Neural crest cell (in vitro differentiated cells): ENCODE results near the gene GUCY1A2. TPM values are rescaled to one million over a fixed set of nuclear protein-coding genes. Genes with fewer than 3 reads are reported as not detected.
"Not testable (repeated sequence)": the region's sequence is repeated elsewhere in the genome, so short reads cannot be mapped to it uniquely, and the experiment has no call there.

Source experiments
- DNase-seq: peaks from one replicate; pipeline ENCODE4 v3.0.0; 2021; ENCODE audit warnings: low read depth, mixed read lengths, low spot score
- H3K27ac Mint-ChIP-seq: one replicate; pipeline ENCODE4 v1.8.0; 2021; ENCODE audit warnings: mild to moderate bottlenecking, mixed read lengths; ENCODE audit not compliant: unreplicated experiment
- H3K27me3 Mint-ChIP-seq: 2 replicates; pipeline ENCODE4 v1.8.0; 2021; ENCODE audit warnings: low read depth, mild to moderate bottlenecking, mixed read lengths
- H3K36me3 Mint-ChIP-seq: 2 replicates; pipeline ENCODE4 v1.8.0; 2021; ENCODE audit warnings: low read depth, mild to moderate bottlenecking, mixed read lengths
- H3K4me1 Mint-ChIP-seq: 2 replicates; pipeline ENCODE4 v1.8.0; 2021; ENCODE audit warnings: mixed read lengths
- H3K4me3 Mint-ChIP-seq: one replicate; pipeline ENCODE4 v1.8.0; 2021; ENCODE audit warnings: mild to moderate bottlenecking, mixed read lengths
- H3K9me3 Mint-ChIP-seq: 2 replicates; pipeline ENCODE4 v1.8.0; 2021; ENCODE audit warnings: mixed read lengths
- total RNA-seq: library from RNA; stranded (reverse); gene quantifications from 2 replicates; pipeline ENCODE4 v1.2.1, GENCODE V29; 2021
- TF ChIP-seq, protein P1 (sequence below): fragments of 200-600 bp; sonication (generic); conservative IDR thresholded peaks from 2 replicates; pipeline ENCODE4 v1.5.0; 2021; ENCODE audit warnings: antibody characterized with exemption, mild to moderate bottlenecking

The GUCY1A2 gene
- total RNA-seq, 1 donor from 2014 or later, result 4.0 TPM

DNA sequence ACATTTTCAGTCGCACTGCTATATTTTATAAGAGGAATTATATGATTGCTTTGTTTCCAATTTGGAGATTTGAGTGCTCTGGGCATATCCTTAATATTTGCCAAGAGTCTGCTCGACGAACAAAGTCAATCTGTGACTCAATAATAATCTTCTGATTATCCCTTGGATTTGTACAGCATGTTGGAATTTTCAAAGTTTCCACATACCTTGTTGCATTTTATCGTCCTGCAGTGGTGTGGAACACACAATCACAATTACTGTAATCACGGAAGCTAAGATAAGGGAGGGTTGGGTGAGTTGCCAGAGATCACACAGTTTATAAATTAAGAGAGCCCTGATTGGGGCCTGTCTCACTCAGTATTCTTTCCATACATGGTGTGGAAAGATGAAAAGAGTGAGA, 189.3 kb downstream of the GUCY1A2 start:
- Mint-ChIP-seq H3K9me3 (peaks cover 3% of the 10 kb centered on the region), H3K27me3 (no peaks in the 10 kb centered on the region), H3K36me3 (no peaks in the 10 kb centered on the region), H3K4me1 (no peaks in the 10 kb centered on the region), H3K27ac (no peak overlapping the region), H3K4me3 (no peak overlapping the region)
- DNase-seq, result no peak
- TF ChIP-seq, protein P1, sequence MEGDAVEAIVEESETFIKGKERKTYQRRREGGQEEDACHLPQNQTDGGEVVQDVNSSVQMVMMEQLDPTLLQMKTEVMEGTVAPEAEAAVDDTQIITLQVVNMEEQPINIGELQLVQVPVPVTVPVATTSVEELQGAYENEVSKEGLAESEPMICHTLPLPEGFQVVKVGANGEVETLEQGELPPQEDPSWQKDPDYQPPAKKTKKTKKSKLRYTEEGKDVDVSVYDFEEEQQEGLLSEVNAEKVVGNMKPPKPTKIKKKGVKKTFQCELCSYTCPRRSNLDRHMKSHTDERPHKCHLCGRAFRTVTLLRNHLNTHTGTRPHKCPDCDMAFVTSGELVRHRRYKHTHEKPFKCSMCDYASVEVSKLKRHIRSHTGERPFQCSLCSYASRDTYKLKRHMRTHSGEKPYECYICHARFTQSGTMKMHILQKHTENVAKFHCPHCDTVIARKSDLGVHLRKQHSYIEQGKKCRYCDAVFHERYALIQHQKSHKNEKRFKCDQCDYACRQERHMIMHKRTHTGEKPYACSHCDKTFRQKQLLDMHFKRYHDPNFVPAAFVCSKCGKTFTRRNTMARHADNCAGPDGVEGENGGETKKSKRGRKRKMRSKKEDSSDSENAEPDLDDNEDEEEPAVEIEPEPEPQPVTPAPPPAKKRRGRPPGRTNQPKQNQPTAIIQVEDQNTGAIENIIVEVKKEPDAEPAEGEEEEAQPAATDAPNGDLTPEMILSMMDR, result no peak

DNA sequence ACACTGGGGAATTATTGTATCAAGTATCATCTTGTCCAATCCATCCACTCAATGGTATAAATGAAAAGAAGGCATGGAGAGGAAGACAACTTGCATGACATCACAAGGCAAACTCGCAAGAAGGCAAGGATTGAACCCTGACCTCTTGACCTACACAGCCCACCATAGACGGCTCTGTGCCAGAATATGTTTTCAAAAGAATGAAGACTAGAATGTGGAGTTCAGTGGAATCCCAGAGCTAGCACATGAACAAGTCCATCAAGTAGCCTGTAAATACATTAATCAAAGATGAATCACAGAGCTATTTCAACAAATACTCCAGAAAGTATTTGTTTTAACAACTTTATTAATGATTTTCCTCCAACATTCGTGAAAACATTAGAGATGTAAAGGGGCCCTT, 189.7 kb downstream of the GUCY1A2 start:
- no peaks in the 10 kb centered on the region for H3K27me3 Mint-ChIP-seq
- TF ChIP-seq, protein P1, result no peak
- no peak overlapping the region for H3K4me3 Mint-ChIP-seq
- no peak overlapping the region for H3K27ac Mint-ChIP-seq
- H3K36me3 Mint-ChIP-seq, result no peaks in the 10 kb centered on the region
- no peak for DNase-seq
- no peaks in the 10 kb centered on the region for H3K4me1 Mint-ChIP-seq
- H3K9me3 Mint-ChIP-seq, result peaks cover 3% of the 10 kb centered on the region

DNA sequence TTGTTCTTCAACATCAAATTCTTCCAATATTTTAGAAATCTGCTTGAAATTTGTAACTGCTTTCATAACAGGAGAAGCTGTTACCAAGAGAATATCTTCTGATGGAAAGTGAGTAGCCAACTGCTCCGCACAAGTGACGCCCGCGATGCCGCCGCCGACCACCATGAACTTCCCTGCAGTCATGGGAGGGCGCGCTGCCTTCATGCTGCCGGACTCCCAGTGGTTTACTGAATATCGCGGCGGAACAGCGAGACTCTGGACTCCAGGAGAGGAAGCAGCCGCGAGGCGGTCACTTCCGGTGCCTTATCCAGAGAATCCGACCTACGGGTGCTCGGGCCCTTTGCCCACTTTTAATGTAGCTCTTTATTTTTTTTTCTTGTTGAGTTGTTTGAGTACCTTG, 190.6 kb downstream of the GUCY1A2 start:
- Mint-ChIP-seq H3K9me3 (peaks cover 3% of the 10 kb centered on the region), H3K4me1 (no peaks in the 10 kb centered on the region), H3K27ac (no peak overlapping the region), H3K36me3 (no peaks in the 10 kb centered on the region), H3K4me3 (no peak overlapping the region), H3K27me3 (no peaks in the 10 kb centered on the region)
- DNase-seq, result no peak
- TF ChIP-seq, protein P1, result no peak

DNA sequence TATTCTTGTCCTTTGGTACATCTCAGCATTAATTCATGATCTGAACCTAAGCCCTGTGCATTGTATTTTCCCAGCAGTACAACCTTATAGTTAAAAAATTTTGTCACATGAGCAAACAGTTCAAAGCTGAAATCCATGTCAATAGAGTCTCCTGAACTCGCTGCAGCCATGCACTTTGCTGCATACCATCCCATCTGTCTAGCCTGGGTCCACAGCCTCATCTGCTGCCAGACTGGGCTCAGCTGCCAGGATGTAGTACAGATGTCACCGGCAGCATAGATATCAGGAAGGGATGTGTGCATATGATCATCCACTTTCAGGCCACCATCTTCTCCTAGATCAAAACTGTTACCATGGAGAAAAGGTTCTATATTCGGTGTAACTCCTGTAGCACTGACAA, 191.7 kb downstream of the GUCY1A2 start:
- not testable (repeated sequence) for H3K4me1 Mint-ChIP-seq, H3K27ac Mint-ChIP-seq, H3K9me3 Mint-ChIP-seq, H3K27me3 Mint-ChIP-seq, H3K4me3 Mint-ChIP-seq, H3K36me3 Mint-ChIP-seq, DNase-seq

DNA sequence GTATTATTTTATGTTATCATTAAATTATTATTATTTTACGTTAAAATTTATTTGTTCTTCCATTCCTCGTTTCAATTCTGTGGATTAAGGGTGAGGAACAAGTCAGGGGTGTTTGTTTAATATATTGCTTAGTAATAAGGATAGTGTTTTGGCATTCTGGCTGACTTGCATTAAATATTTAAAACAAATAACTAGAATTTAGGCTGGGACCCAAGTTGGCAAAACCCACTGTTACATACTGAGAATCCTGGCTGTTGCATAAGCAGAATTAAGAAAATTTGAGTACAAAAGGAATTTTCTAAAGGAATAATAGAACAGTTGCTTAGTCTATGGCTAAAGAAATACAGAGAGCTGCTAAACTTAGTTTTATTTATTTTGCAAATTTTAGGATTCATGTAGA, 196.4 kb downstream of the GUCY1A2 start:
- no peaks in the 10 kb centered on the region for H3K36me3 Mint-ChIP-seq
- no peaks in the 10 kb centered on the region for H3K9me3 Mint-ChIP-seq
- no peak overlapping the region for H3K4me3 Mint-ChIP-seq
- H3K27ac Mint-ChIP-seq, result no peak overlapping the region
- TF ChIP-seq, protein P1, result no peak
- H3K27me3 Mint-ChIP-seq, result no peaks in the 10 kb centered on the region
- no peaks in the 10 kb centered on the region for H3K4me1 Mint-ChIP-seq
- DNase-seq, result no peak

DNA sequence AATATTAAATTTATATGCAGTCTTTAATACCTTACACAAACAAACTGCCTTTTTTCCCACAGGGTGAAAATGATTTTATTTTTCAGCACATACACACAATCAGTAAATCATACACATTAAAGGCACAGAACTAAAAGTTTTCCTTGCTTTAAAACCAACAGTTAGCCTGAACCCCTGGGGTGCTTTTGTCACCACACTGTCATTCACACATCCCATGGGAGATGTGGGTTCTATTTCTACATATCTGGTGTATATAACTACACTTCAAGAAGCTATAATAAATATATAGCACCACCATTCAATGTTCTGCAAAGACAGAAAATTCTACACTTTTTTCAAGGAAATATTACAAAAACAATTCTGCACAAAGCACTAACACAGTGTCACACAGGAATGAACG, 197.0 kb downstream of the GUCY1A2 start:
- TF ChIP-seq, protein P1, result no peak
- H3K9me3 Mint-ChIP-seq, result no peaks in the 10 kb centered on the region
- H3K4me3 Mint-ChIP-seq, result no peak overlapping the region
- no peaks in the 10 kb centered on the region for H3K27me3 Mint-ChIP-seq
- H3K36me3 Mint-ChIP-seq, result no peaks in the 10 kb centered on the region
- no peak for DNase-seq
- no peak overlapping the region for H3K27ac Mint-ChIP-seq
- H3K4me1 Mint-ChIP-seq, result no peaks in the 10 kb centered on the region
